ENCODE data around the gene DOCK2. TPM values are rescaled to one million over a fixed set of nuclear protein-coding genes. Genes with fewer than 3 reads are reported as not detected.

The DOCK2 gene
- total and polyA plus RNA-seq, 9 of the 15 experiments (the other 6 are each of a cell fraction or from before 2014, with no cell fraction given) = 4.5 to 42.6 (median 20.5) TPM

- no peaks in the 10 kb centered on the region for H3K4me1 ChIP-seq (replicated peaks in 1 of 2; ENCODE audit: control insufficient read depth in 2 of 2, insufficient read depth in 2 of 2, low read length in 2 of 2)
- DNase-seq (ENCODE audit: extremely low read depth in 1 of 4, low spot score in 3 of 4) (no peak), ATAC-seq (no peak), FAIRE-seq (no peak)
- in situ Hi-C loops (cut with MboI) (no loop called here), intact Hi-C loops (cut with micrococcal nuclease) (no loop called here)
- H3K36me3 ChIP-seq (ENCODE audit: control insufficient read depth, insufficient read depth, low read length) = no peaks in the 10 kb centered on the region
- no peaks in the 10 kb centered on the region for H3K79me2 ChIP-seq (ENCODE audit: control insufficient read depth, insufficient read depth, low read length)
- BruUV-seq (replicated peaks) = no TSS peak
- no peaks in the 10 kb centered on the region for H3K9me3 ChIP-seq (replicated peaks; ENCODE audit: control insufficient read depth, insufficient read depth, low read depth, low read length)
- H4K20me1 ChIP-seq (replicated peaks; ENCODE audit: control insufficient read depth, insufficient read depth, low read length) = no peaks in the 10 kb centered on the region; the same call in 1 of the 2 replicates
- CTCF ChIA-PET (ENCODE audit: low intra/inter-chr PET ratio) = no interaction called here
- H3K9ac ChIP-seq (ENCODE audit: insufficient read depth in 1 of 2, low read depth in 2 of 2, low read length in 2 of 2) = no peak overlapping the region
- 23% methylated on average over 4 of the region's 4 CpGs for WGBS (ENCODE audit: insufficient coverage, low coverage, missing lambda C conversion rate)
- H3K27ac ChIP-seq (ENCODE audit: extremely low read depth, low read depth, low read length) = no peak overlapping the region
- H3K4me3 ChIP-seq = no peak overlapping the region
- H3K27me3 ChIP-seq (ENCODE audit: control insufficient read depth in 2 of 2, insufficient read depth in 2 of 2, low read length in 2 of 2) = no peaks in the 10 kb centered on the region; a peak in 1 of 5 replicates
- TF ChIP-seq TEAD4 (IDR thresholded peaks at IDR 0.05; ENCODE audit: low read length) (no peak), TEAD4 (CRISPR knock-in tag; IDR thresholded peaks at IDR 0.05; ENCODE audit: borderline replicate concordance) (no peak), MAFK (IDR thresholded peaks at IDR 0.05; ENCODE audit: low read length) (no peak), ZNF512 (tag; IDR thresholded peaks at IDR 0.05) (no peak), ZNF778 (CRISPR knock-in tag; IDR thresholded peaks at IDR 0.05) (no peak), L3MBTL2 (IDR thresholded peaks at IDR 0.05) (no peak), TFE3 (CRISPR knock-in tag; IDR thresholded peaks at IDR 0.05) (no peak), MEF2D (tag; conservative IDR thresholded peaks at IDR 0.05; ENCODE audit: low read depth) (no peak), SP2 (IDR thresholded peaks at IDR 0.05; ENCODE audit: extremely low read depth, low read depth, low read length, poor library complexity, severe bottlenecking) (no peak), CSDE1 (IDR thresholded peaks at IDR 0.05) (no peak)
- POLR2A ChIA-PET = interaction anchor here (0.7 kb wide), 1 partner anchor 85 kb away, joined by 4 read pairs; no protein-coding TSS in a partner anchor
- no peaks in the 10 kb centered on the region for H3K9me1 ChIP-seq (ENCODE audit: control insufficient read depth, insufficient read depth, low read length)
- no peak overlapping the region for H2AFZ ChIP-seq (ENCODE audit: low read depth, low read length)
- H3K4me2 ChIP-seq (ENCODE audit: insufficient read depth, low read length) = no peak overlapping the region
These were observed 444.5 kb downstream of the DOCK2 start for GRCh38 chr5:170081616-170082015.

Data from K562 (cell line).